Measurements from ENCODE around the gene SLC4A5.
A peak's percentile ranks its signal among the peaks of the same experiment; 100 is the strongest.
"Not testable (repeated sequence)": the region's sequence is repeated elsewhere in the genome, so short reads cannot be mapped to it uniquely, and the experiment has no call there.

SLC4A5 gene

DNA sequence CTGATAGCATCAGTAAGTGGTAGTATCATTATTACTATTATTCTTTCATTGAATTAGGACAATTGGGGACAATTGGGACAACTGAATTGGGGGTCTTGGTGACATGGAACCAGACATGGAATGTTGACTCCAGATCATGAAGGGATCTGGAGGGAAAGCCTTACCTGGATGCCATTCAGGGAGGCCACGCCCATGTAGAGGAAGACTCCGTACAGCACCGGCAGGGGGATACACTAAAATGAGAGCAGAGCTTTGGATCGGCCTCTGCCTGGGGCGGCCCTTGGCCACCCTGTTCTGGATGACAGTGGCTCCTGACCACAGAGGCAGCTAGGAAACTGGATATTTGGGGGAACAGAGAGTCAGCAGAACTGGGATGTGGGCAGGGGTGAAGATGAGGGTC lies 115.6 kb downstream of the SLC4A5 start:
- no peak for DNase-seq

DNA sequence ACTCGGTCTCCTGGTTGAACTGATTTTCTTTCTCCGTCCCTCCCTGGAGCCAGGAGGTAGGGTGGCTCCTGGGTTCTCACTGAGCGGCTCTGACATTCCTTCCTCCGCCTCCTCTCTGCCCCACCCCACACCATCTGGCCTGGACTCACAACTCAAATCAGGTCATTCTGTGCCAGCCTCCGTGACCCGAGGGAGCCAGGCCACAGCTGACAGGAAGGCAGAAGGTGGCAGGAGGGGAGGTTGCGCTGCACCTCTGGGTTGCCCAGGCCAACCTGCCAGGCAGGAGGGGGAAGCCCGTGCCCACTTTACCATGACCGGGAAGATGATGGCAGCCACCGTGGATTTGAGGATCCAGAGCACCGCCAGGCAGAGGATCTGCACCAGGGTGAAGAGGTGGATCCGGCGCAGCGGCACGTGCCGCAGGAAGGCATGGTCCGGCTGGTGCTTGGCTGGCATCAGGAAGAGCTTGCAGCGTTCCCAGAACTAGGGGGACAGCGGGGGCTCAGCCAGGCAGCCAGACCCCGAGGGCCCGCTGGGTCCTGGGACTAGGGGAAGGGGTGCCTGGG lies 116.5 kb downstream of the SLC4A5 start:
- no peak for DNase-seq

DNA sequence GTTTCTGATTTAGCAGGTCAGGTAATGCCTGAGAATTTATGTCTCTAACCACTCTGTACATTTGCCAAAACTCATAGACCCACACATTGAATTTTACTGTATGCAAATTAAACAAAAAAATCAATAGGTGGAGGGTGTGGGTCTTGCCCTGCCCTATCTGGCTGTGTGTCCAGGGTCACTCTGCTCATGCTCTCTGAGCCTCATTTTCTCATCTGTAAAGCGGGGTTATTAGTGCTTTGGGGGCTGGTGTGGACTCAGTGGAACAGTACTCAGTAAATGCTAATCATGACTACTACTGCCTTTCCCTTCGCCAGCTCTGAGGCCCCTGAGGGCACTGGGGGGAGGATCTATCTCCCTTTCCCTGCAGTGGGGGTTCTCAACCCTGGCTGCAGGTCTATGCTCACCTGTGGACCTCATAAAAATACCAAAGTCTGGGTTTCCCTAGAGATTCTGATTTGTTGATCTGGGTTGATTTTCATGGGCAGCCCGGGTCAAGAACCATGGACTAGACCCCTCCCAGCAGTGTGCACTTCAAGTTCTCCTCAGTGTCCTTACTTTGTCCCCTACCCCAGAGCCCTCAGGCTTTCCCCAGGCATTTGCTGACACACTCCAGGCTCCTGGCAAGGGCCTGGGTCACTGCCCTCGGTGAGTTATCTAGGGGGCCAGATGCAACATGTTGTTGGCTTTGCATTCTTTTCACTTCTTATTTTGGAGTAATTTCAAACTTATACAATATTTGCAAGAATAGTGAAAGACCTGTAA lies 117.3 kb downstream of the SLC4A5 start:
- no peak for DNase-seq

DNA sequence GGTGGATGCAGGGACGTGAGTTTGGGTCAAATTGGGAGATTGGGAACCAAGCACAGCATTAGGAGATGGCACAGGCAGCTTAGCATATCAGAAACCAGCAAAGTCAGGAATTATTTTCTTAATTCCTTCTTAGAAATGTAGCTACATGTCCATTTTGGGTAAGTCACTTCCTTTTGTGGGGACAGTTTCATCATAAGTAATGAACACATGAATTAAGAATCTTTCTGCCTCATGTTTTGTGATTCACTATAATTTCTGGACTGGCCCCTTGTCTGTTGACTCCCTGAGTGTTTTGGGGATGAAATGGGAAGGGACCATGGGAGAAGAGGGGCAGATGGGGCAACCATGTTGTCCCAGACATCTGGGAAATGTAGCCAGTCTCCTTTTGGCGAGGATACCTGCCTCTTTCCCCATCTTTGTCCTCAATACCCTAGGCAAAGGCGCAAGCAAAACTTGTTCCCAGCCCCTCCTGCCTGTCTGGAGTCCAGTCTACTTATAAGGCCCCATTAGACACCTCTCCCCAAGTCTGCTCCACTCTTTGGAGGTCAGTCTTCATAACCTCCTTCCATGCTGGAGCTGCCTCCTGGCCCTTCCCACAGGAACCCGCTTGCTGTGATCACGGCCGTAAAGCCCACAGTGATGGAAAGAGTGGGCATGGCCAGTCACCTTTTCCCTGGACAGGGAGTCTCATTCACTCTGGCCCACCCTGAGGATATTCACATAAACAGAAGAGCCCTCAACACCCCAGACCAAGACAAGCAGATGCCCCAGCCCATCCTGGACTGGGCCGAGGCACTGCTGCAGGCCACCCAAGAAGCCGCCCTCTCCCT lies 119.1 kb downstream of the SLC4A5 start:
- DNase-seq: no peak

DNA sequence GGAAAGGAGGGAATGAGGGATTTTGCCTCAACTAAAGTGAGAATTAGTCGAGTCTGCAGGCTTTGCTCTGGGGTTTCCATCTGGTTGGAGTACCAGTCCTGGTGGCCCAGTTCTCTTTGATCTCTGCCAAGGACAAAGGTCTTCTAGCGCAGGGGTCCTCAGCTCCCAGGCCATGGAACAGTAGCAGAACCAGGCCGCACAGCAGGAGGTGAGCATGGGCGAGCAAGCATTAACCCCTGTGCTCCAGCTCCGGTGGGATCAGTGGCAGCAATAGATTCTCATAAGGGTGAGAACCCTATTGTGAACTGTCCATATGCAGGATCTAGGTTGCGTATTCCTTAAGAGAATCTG lies 120.9 kb downstream of the SLC4A5 start:
- DNase-seq: no peak

DNA sequence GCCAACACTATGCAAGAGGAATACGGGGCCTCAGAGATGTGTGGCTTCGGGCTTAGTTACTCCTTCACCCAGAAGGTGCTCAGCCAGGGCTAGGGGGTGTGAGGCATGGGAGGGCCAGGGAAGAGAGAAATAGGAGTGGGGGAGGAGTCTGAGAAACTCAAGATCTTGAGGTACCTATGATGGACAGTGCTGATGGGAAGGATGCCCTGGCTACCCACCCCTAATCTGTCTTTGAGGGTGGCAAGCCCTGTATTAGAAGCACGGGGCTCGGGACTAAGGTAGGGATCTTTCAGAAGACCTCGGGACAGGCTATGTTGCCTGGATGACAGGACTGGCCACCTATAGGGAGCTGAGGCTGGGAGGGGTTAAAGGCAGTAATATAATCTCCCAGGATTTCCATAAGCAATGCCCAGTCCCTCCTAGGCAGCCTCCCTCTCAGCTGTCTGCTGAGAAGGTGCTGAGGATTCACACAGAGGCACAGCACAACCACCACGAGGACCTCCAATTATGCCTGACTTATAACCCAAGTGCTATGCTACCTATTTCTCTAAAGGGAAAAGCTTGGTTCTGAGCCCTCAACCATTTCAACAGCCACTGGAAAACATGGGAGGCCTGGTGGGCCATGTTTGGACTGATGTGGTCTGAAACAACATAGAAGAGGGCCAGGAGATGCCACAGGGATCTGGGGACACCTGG lies 121.5 kb downstream of the SLC4A5 start:
- no peak for DNase-seq

DNA sequence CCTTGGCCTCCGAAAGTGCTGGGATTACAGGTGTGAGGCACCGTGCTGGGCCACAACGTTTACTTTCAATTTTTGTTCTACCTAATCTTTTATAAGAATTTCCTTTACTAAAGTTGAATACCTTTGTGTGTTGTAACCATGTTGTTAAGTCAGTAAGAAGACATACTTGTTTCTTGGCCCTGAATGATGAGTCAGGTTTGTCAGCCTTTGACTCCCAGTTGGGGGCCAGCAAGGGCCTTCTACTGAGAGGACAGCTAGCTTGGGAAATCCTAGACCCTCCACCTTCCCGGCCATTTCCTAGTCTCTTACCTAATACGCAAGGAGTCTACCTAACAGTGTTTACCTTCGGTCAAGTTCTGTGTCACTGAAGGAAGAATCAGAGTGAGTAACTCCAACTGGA lies 122.1 kb downstream of the SLC4A5 start:
- DNase-seq: no peak

DNA sequence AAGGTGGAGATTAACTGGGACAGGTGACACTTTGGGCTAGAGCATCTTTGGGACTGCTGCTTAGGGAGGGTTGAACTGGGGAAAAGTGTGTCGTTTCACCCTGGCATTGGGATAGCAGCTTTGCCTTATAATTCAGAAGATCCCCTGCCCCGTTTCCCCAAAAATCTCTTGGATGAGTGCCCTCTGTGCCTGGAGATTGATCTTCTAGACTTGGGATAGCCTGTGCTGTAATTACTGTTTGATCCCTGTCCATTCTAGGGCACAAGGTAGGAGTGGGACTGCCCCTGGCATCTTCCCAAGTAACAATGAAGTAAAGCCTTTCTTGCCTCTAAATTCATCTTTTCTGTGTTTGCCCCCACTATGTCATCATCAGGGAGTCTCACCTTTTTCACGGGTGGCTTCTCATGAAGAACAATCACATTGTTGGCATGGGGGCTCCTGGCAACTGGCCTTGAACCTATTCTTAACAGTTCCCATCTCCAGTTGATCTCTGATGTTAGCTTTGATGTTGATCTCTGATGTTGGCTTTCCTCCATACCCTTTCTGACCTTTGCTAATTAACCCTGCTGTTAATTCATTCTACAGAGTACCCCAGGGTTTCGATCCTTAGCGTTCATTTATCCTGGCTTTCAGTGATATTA lies 123.2 kb downstream of the SLC4A5 start:
- DNase-seq: no peak

DNA sequence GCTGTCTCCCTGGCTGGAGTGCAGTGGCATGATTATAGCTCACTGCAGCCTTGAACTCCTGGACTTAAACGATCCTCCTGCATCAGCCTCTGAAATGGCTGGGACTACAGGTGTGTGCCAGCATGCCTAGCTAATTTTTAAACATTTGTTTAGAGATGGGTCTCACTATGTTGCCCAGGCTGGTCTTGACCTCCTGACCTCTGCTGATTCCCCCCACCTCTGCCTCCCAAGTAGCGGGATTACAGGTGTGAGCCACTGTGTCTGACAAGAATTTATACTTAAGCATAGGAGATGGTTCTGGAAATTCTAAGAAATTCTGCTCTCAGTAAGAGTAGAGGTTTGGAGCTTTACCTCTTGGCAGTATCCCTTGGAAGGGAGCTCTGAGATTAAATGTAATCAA lies 126.6 kb downstream of the SLC4A5 start:
- no peak for DNase-seq

DNA sequence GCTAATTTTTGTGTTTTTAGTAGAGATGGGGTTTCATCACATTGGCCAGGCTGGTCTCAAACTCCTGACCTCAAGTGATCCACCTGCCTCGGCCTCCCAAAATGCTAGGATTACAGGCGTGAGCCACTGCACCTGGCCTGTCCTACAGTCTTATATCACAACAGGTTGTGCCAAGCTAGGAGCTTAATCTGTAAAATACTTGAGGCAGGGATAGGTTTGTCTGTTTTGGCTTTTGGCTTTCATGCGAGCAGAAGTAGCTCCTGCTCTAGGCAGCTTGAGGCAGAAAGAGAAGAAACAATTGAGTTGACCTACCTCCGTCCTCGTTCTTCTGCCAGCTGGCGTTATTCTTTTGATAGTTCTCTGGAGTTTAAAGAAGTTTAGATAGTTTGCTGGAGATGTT lies 127.4 kb downstream of the SLC4A5 start:
- DNase-seq: not testable (repeated sequence)

DNA sequence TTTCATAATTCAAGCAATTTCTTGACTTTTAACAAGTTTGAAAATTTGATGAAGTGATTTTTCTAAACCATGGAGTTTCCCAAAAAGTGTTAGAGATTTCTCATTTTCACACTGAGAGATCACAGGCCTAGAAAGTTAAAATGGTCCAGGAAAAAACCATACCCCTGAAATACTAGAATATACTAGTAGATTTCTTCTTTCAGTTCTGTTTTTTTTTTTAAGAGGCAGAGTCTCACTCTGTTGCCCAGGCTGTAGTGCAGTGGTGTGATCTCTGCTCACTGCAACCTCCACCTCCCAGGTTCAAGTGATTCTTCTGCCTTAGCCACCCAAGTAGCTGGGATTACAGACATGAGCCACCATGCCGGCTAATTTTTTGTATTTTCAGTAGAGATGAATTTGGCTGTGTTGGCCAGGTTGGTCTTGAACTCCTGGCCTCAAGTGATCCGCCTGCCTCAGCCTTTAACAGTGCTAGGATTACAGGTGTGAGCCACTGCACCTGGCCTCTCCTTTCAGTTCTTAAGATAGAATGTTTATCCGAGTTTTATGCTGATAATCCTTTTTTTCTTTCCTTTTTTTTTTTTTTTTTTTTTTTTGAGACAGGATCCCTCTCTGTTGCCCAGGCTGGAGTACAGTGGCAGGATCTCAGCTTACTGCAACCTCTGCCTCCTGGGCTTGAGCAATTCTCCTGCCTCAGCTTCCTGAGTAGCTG lies 130.4 kb downstream of the SLC4A5 start:
- no peak for DNase-seq

DNA sequence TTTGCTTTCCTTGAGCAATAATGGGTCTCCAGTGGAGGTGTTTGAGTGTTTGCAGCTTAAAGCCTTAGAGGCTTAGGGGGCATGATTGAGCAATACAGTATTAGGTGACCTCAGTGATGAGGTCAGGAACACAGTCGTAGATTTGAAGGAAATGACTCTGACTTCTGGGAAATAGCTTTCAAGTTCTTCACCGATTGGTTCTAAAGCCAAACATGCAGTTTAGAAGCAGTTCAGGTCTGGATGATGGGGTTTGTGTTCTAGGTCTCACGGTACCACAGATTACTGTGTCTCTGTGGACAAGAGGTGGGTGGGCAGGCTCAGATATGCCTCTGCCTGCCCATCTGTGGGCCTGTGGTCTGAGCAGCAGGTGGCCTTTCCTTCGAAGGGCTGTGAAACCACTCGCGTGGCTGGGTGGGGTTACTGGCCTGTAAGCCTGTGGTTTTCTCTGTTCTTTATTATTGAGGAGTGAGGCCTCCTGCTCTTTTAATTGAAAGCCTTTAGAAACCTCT lies 137.0 kb downstream of the SLC4A5 start:
- DNase-seq: peak; percentile 62

DNA sequence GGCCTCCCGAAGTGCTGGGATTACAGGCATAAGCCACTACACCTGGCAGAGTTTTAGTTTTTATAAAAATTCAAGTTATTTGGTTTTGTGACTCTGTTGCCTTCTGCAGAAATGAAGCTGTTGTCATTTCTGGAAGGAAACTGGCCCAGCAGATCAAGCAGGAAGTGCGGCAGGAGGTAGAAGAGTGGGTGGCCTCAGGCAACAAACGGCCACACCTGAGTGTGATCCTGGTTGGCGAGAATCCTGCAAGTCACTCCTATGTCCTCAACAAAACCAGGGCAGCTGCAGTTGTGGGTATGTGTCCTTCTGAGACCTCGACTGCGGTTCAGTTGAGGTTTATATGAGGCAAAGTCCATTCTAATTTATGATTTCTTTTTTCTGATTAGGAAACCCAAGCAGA lies 137.6 kb downstream of the SLC4A5 start:
- DNase-seq: peak; percentile 20

DNA sequence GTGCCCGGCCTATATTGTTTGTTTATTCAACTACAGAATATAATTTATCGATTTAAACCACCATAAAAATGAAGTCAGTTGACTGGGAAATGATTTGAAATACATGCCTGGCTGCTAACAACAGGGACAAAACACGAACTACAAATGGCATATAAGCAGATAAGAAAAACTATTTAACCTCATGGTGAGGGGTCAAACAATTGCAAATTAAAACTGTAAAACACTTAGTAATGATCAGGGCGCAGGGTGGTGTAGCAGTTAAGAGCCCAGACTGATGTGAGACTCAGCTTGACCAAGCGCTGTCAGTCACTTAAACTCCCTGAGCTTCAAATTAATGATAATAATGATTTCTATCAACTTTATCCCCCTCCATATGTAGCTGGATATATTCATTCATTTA lies 138.1 kb downstream of the SLC4A5 start:
- no peak for DNase-seq

DNA sequence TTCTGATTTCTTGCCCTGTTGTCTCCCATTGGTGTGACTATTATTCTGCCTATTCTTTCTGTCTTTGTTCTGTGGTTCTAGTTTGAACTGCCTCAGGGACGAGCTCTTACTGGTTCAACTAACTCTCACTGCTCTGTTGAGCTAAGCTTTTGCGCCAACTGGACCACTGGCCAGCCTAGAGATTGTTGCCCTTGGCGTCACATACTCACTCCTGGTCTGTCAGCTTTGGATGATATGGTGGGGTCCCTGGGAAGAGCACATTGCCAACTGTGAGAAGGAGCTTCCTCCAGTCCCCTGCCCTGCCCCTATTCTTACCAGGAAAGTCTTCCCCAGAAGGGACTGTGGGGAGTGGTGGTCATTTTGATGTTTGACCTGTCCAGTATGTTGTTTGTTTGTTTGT lies 138.8 kb downstream of the SLC4A5 start:
- DNase-seq: no peak

DNA sequence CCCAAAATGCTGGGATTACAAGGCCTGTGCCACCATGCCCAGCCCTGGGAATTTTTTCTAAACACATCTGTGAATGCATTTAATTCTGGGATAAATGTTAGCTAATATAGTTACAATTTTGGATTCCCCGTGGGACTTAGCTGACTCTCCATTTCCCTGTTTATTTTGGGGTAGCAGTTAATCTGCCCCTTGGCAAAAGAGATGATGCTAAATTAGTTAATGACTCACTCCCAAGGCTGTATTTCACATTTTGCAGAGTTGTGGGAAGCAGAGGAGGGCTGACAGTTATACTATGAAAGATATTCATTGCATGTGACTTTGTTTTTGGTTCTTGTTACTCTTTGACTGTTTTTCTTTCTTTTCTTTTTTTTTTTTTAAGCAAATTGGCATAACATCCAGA lies 141.6 kb downstream of the SLC4A5 start:
- DNase-seq: no peak

DNA sequence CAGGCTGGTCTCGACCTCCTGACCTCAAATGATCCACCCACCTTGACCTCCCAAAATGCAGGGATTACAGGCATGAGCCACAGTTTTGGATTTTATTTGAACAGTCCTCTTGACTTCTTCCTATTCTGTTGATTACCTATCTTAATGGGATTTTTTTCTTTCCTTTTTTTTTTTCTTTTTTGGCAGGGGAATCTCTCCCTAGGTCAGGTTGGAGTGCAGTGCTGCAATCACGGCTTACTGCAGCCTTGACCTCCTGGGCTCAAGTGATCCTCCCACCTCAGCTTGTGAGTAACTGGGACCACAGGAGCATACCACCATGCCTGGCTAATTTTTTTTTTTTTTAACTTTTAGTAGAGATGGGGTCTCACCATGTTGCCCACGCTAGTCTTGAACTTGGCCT lies 142.0 kb downstream of the SLC4A5 start:
- DNase-seq: no peak

DNA sequence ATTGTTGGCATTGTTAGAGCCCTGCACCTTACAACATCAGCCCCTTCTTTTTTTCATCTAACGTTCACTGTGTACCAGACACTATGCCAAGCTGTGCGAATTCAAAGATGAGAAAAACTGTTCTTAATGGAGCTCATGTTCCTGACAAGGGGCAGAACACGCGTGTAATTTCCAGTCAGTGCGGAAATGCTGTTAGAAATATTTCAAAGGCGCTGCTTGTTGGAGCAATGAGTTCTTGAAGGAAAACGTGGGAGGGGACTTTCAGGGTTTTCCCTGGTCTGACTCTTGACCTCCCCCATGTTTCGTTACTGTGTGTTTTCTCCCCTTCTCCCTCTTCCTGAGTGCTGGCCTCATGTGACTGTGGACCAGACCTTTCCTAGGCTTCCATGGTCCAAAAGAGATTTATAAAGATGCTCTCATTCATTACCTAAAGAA lies 143.3 kb downstream of the SLC4A5 start:
- no peak for DNase-seq

DNA sequence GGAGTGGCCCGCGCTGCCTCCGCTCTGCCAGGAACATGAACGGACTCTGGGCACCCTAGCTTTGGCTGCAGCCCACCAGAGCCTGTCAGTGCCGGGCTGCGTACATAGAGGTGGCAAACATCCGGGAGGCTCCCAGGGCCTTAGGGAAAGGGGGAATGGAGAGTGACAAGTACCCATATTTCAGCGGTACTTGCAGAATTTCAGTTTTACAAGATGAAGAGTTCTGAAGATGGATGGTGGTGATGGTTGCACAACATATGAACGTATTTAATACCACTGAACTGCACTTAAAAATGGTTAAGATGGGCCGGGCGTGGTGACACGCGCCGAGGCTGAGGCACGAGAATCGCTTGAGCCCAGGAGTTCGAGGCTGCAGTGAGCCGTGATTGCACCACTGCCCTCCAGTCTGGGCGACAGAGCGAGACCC lies 143.9 kb downstream of the SLC4A5 start:
- DNase-seq: peak; percentile 9

DNA sequence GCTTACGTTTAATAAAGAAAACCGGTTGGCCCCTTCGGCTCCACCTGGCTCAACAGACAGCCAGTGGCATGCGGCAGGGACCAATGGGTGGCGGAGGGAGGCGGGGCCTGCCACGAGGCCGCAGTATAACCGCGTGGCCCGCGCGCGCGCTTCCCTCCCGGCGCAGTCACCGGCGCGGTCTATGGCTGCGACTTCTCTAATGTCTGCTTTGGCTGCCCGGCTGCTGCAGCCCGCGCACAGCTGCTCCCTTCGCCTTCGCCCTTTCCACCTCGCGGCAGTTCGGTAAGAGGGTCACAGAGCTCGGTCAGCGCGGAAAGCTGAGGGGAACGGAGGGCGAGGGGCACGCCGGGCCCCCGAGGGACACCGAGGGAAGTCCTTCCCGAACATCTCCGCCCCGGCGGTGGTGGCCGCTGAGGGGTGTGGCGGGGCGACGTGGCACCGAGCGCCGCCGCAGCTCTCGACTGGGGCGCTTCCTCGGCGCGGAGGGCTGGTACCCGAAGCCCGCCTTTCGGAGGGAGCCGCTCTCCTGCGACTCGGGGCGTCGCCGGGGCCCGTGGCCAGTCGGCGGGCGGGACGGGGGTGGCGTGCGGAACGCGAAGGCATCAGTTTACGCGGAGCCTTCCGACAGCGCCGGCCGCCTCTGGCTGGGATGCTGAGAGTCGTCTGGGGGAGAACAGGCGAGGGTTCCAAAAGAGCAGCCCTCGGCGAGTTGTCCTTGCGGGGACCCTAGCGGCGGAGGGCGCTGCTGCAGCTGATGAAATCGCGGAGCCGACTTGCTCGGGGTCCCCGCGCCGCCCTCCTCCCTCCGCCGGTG lies 144.5 kb downstream of the SLC4A5 start, which contains the start of gene MTHFD2:
Gene MTHFD2 (plus strand): TSS at position 155 of the 814 bp plus-strand sequence. CDS start 27 bp downstream, at position 182.
- DNase-seq: peak; percentile 92

DNA sequence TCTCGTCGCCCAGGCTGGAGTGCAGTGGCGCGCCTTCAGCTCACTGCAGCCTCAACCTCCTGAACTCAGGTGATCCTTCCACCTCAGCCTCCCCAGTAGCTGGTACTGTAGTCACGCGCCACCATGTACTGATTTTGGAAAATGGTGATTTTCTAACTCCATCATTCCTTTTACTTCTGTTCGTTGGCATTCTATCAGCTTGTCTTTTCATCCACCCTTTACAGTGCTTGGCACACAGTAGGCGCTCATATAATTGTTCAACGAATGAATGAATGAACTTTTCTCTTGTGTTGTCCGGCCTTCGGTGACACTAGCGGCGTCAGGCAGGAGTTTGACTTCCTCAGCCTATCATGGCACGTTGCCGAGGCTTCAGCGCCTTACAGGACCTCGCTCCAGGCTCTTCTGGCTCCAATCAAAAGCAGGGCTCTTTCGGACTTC lies 145.2 kb downstream of the SLC4A5 start:
- DNase-seq: no peak

Measured in CD4-positive, alpha-beta T cell treated with Interferon gamma for 1 hour (primary cell).